Nephron progenitor cell (in vitro differentiated cells): ENCODE measurements around the gene BTBD8.

ENCODE experiments used
- DNase-seq: peaks from one replicate; pipeline ENCODE4 v3.0.0; 2021
- H3K27ac Mint-ChIP-seq: 2 replicates; pipeline ENCODE4 v1.8.0; 2021; ENCODE audit warnings: mild to moderate bottlenecking, moderate library complexity, mixed read lengths
- H3K27me3 Mint-ChIP-seq: 2 replicates; pipeline ENCODE4 v1.8.0; 2021; ENCODE audit warnings: mild to moderate bottlenecking, low read depth, mixed read lengths; ENCODE audit not compliant: poor library complexity
- H3K36me3 Mint-ChIP-seq: 2 replicates; pipeline ENCODE4 v1.8.0; 2021; ENCODE audit warnings: low read depth, mixed read lengths
- H3K4me1 Mint-ChIP-seq: 2 replicates; pipeline ENCODE4 v1.8.0; 2021; ENCODE audit warnings: mixed read lengths
- H3K4me3 Mint-ChIP-seq: 2 replicates; pipeline ENCODE4 v1.8.0; 2021; ENCODE audit warnings: mild to moderate bottlenecking, moderate library complexity, mixed read lengths
- H3K9me3 Mint-ChIP-seq: 2 replicates; pipeline ENCODE4 v1.8.0; 2021; ENCODE audit warnings: mild to moderate bottlenecking, moderate library complexity, mixed read lengths
- CTCF ChIP-seq: fragments of 200-600 bp; sonication (generic); IDR thresholded peaks from 2 replicates; pipeline ENCODE4 v1.5.0; 2021; ENCODE audit warnings: antibody characterized with exemption

Gene BTBD8

GRCh38 chr1:92186081-92186480 is 105.9 kb downstream of the BTBD8 start:
- peaks cover 10% of the 10 kb centered on the region for H3K36me3 Mint-ChIP-seq
- no peak for DNase-seq
- no peak for TF ChIP-seq CTCF
- no peaks in the 10 kb centered on the region for H3K4me1 Mint-ChIP-seq
- peaks cover 4% of the 10 kb centered on the region for H3K27me3 Mint-ChIP-seq
- H3K9me3 Mint-ChIP-seq: no peaks in the 10 kb centered on the region
- no peak overlapping the region for H3K4me3 Mint-ChIP-seq
- H3K27ac Mint-ChIP-seq: no peak overlapping the region

GRCh38 chr1:92188436-92189255 is 108.5 kb downstream of the BTBD8 start:
- Mint-ChIP-seq H3K27me3 (peaks cover 4% of the 10 kb centered on the region), H3K4me3 (no peak overlapping the region), H3K36me3 (no peaks in the 10 kb centered on the region), H3K9me3 (no peaks in the 10 kb centered on the region), H3K27ac (peak overlapping the region; percentile 60), H3K4me1 (no peaks in the 10 kb centered on the region)
- TF ChIP-seq CTCF: no peak
- no peak for DNase-seq

- no peaks in the 10 kb centered on the region for H3K9me3 Mint-ChIP-seq
- no peak overlapping the region for H3K4me3 Mint-ChIP-seq
- TF ChIP-seq CTCF: no peak
- no peak overlapping the region for H3K27ac Mint-ChIP-seq
- H3K36me3 Mint-ChIP-seq: no peaks in the 10 kb centered on the region
- no peaks in the 10 kb centered on the region for H3K4me1 Mint-ChIP-seq
- no peak for DNase-seq
- H3K27me3 Mint-ChIP-seq: peaks cover 4% of the 10 kb centered on the region
Measured at GRCh38 chr1:92191726-92192125, 111.6 kb downstream of the BTBD8 start.

- no peak for DNase-seq
- Mint-ChIP-seq H3K9me3 (no peaks in the 10 kb centered on the region), H3K27me3 (peaks cover 4% of the 10 kb centered on the region), H3K36me3 (no peaks in the 10 kb centered on the region), H3K4me3 (no peak overlapping the region), H3K27ac (no peak overlapping the region), H3K4me1 (no peaks in the 10 kb centered on the region)
- TF ChIP-seq CTCF: no peak
Measured at GRCh38 chr1:92192246-92192645, 112.1 kb downstream of the BTBD8 start.

DNA sequence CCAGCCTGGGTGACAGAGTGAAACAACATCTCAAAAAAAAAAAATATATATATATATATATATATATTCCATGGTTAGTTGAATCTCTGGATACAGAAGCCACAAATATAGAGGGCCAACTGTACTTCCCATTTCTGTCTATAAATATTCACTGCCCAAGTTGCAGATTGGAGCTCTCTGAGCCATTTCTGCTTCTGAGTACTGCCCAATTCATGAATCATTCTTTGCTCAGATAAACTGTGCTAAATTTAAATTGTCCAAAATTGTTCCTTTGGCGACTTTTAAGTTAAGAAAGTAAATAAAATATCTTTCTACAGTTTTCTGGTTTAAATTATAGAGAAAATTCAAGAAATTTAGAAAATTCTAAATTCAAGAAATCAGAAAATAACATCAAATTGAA is 114.4 kb downstream of the BTBD8 start:
- Mint-ChIP-seq H3K4me1 (no peaks in the 10 kb centered on the region), H3K4me3 (no peak overlapping the region), H3K27ac (no peak overlapping the region), H3K27me3 (peaks cover under 1% of the 10 kb centered on the region), H3K36me3 (no peaks in the 10 kb centered on the region), H3K9me3 (no peaks in the 10 kb centered on the region)
- no peak for DNase-seq
- TF ChIP-seq CTCF: no peak

DNA sequence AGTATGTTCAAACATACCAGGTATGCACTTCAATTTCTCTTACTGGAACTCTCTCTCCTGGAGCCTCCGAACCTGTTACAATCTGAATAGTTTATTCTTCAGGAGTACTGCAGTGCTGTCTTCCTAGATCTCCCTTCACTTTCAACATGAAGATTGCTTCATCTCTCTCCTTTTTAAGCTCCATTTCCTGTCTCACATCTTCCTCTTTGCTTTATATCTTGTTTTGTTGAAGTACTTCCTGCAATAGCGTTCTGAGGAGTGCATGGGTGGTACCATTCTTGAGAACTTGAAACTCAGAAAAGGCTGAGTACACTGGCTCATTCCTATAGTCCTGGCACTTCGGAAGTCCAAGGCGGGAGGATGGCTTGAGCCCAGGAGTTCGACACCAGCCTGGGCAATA is 121.8 kb downstream of the BTBD8 start:
- DNase-seq: no peak
- Mint-ChIP-seq H3K9me3 (peaks cover 4% of the 10 kb centered on the region), H3K27ac (no peak overlapping the region), H3K36me3 (no peaks in the 10 kb centered on the region), H3K4me1 (no peaks in the 10 kb centered on the region), H3K27me3 (peaks cover 3% of the 10 kb centered on the region), H3K4me3 (no peak overlapping the region)
- TF ChIP-seq CTCF: no peak
